ENCODE results near the gene ATP10B. TPM values are rescaled to one million over a fixed set of nuclear protein-coding genes. Genes with fewer than 3 reads are reported as not detected.

The ATP10B gene
- polyA plus RNA-seq, 1 donor (not counting 4 experiments of a cell fraction or from before 2014, with no cell fraction given), result 0.25 TPM

GRCh38 chr5:160627921-160628618, 223.9 kb downstream of the ATP10B start:
- Histone ChIP-seq H3K36me3 (ENCODE audit: control insufficient read depth in 2 of 2, extremely low read depth in 1 of 2, insufficient read depth in 2 of 2, low read length in 2 of 2) (no peaks in the 10 kb centered on the region), H3K79me2 (ENCODE audit: control insufficient read depth, insufficient read depth, low read length) (no peaks in the 10 kb centered on the region), H3K9me1 (ENCODE audit: control insufficient read depth, extremely low read depth, insufficient read depth, low read length) (no peaks in the 10 kb centered on the region), H2AFZ (ENCODE audit: control insufficient read depth, low read length) (no peak overlapping the region), H3K4me3 (ENCODE audit: control insufficient read depth in 2 of 3, extremely low read depth in 1 of 3, insufficient read depth in 2 of 3, low read depth in 1 of 3, low read length in 3 of 3) (no peak overlapping the region), H3K27me3 (ENCODE audit: control insufficient read depth, extremely low read depth, insufficient read depth, low read length) (no peaks in the 10 kb centered on the region), H3K27ac (ENCODE audit: control insufficient read depth, insufficient read depth, low read length) (no peak overlapping the region), H4K20me1 (ENCODE audit: control insufficient read depth, extremely low read depth, insufficient read depth, low read length) (no peaks in the 10 kb centered on the region), H3K4me2 (ENCODE audit: control insufficient read depth, extremely low read depth, insufficient read depth, low read depth, low read length) (no peak overlapping the region), H3K9ac (ENCODE audit: control insufficient read depth, extremely low read depth, insufficient read depth, low read length) (no peak overlapping the region), H3K9me3 (ENCODE audit: control insufficient read depth, low read depth, low read length) (no peaks in the 10 kb centered on the region), H3K4me1 (ENCODE audit: control insufficient read depth, extremely low read depth, insufficient read depth, low read length) (no peaks in the 10 kb centered on the region)
- no peak for FAIRE-seq
- TF ChIP-seq EZH2 (IDR thresholded peaks at IDR 0.05; ENCODE audit: low read length), result no peak
- TF ChIP-seq CTCF (optimal IDR thresholded peaks at IDR 0.05 in 1 of 3, IDR thresholded peaks at IDR 0.05 in 1 of 3, conservative IDR thresholded peaks at IDR 0.05 in 1 of 3; ENCODE audit: extremely low read depth in 1 of 3, insufficient read depth in 2 of 3, low read length in 3 of 3), result no peak
- DNase-seq (ENCODE audit: low read depth, low spot score), result no peak
- dilution Hi-C loops (cut with MboI; ENCODE audit: extremely low pct_ligation_motif_present, low sequenced_read_pairs), result no loop called here

- H2AFZ ChIP-seq (ENCODE audit: control insufficient read depth, low read length), result no peak overlapping the region
These were observed 225.7 kb downstream of the ATP10B start for GRCh38 chr5:160626322-160626721.

More at GRCh38 chr5:160626322-160626721, 225.7 kb downstream of the ATP10B start:
- Histone ChIP-seq H3K9ac (ENCODE audit: control insufficient read depth, extremely low read depth, insufficient read depth, low read length) (no peak overlapping the region), H3K9me3 (ENCODE audit: control insufficient read depth, low read depth, low read length) (no peaks in the 10 kb centered on the region), H3K9me1 (ENCODE audit: control insufficient read depth, extremely low read depth, insufficient read depth, low read length) (no peaks in the 10 kb centered on the region), H4K20me1 (ENCODE audit: control insufficient read depth, extremely low read depth, insufficient read depth, low read length) (no peaks in the 10 kb centered on the region), H3K27me3 (ENCODE audit: control insufficient read depth, extremely low read depth, insufficient read depth, low read length) (no peaks in the 10 kb centered on the region), H3K4me3 (ENCODE audit: control insufficient read depth in 2 of 3, extremely low read depth in 1 of 3, insufficient read depth in 2 of 3, low read depth in 1 of 3, low read length in 3 of 3) (no peak overlapping the region), H3K79me2 (ENCODE audit: control insufficient read depth, insufficient read depth, low read length) (no peaks in the 10 kb centered on the region), H3K4me2 (ENCODE audit: control insufficient read depth, extremely low read depth, insufficient read depth, low read depth, low read length) (no peak overlapping the region), H3K36me3 (ENCODE audit: control insufficient read depth in 2 of 2, extremely low read depth in 1 of 2, insufficient read depth in 2 of 2, low read length in 2 of 2) (no peaks in the 10 kb centered on the region), H3K27ac (ENCODE audit: control insufficient read depth, insufficient read depth, low read length) (no peak overlapping the region), H3K4me1 (ENCODE audit: control insufficient read depth, extremely low read depth, insufficient read depth, low read length) (no peaks in the 10 kb centered on the region)
- dilution Hi-C loops (cut with MboI; ENCODE audit: extremely low pct_ligation_motif_present, low sequenced_read_pairs), result no loop called here
- DNase-seq (ENCODE audit: low read depth, low spot score) (no peak), FAIRE-seq (no peak)
- TF ChIP-seq CTCF (optimal IDR thresholded peaks at IDR 0.05 in 1 of 3, IDR thresholded peaks at IDR 0.05 in 1 of 3, conservative IDR thresholded peaks at IDR 0.05 in 1 of 3; ENCODE audit: extremely low read depth in 1 of 3, insufficient read depth in 2 of 3, low read length in 3 of 3) (no peak), EZH2 (IDR thresholded peaks at IDR 0.05; ENCODE audit: low read length) (no peak)

All from keratinocyte (primary cell).